ENCODE results near the gene PIGR.

The PIGR gene

DNA sequence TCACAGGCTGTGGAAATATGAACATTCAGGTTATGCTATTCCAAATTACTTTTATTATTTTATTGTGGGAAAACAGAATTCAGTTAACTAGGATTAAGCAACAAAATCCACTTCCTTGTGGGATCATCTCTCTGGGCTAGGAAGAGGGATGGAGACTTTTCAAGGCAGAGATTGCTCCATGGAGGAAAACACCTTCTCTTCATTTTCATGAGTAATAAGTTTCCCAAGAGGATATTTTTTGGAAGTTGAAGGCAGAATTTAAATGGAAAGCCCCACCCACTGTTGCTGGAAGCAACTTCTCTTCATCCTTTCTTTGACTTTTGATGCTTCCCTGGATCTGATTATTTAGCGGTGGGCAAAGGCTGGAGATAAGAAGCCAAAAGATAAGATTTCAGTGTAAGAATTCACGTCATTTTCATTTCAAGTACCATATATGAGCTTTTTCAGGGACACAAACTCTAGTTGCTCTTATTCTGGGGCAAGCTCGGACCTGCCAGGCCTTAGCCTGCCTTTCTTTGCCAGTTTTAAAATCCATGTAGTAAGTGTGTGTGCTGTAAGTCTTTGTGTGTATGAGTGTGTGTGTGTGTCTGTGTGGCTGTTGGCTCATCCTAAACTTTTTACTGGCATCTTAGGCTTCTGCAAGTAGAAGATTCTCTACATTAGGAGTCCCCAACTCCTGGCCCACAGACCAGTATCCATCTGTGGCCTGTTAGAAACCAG lies 60.8 kb downstream of the PIGR start:
- DNase-seq, result peak in 1 of 2 experiments; percentile 8

DNA sequence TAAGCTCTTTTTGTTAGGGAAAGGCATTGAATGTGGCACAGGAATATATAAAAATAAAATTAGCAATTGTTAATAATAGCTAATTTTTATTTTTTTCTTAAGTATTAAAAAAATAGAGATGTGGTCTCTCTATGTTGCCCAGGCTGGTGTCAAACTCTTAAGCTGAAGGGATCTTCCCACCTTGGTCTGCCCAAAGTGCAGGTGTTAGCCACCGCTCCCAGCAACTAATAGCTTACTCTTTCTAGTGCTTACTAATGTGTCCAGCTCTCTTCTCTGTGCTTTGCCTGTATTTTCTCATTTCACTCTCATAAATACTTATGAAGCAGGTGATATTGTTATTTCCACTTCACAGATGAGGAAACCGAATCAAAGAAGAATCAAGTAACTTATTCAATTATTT lies 62.4 kb downstream of the PIGR start:
- no peak for DNase-seq

DNA sequence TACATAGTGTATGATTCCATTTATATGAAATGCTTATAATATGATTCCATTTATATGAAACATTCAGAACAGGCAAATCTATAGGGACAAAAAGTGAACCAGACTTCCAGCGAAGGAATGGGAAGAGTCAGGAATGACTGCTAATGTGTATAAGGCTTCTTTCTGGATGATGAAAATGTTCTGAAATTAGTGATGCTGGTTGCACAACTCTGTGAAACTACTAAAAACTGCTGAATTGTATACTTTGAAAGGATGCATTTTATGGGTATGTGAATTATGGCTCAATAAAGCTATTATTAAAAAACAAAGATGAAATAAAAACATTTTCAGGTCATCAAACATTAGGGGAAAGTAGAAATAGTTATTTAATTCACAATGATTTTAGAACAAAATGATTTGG lies 63.1 kb downstream of the PIGR start:
- no peak for DNase-seq

GRCh38 chr1:206882555-206882954 lies 63.7 kb downstream of the PIGR start:
- no peak for DNase-seq

DNA sequence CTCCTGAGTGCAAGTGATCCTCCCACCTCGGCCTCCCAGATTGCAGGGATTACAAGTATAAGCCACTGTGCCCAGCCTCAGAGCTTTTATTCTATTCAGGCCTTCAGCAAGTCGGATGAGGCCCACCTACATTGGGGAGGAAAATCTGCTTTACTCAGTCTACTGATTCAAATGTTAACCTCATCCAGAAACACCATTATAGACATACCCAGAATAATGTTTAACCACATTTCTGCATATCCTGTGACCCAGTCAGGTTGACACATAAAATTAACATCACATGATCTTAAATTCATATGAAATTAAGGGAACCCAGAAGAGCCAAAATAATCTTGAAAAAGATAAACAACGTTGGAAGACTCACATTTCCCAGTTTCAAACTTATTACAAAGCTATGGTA lies 66.0 kb downstream of the PIGR start:
- DNase-seq, result no peak
